Activated naive CD8-positive, alpha-beta T cell treated with anti-CD3 and anti-CD28 coated beads for 36 hours (primary cell): ENCODE results near the gene NECAP2. TPM values are rescaled to one million over a fixed set of nuclear protein-coding genes. Genes with fewer than 3 reads are reported as not detected.

Experiments
- DNase-seq: peaks from one replicate; pipeline ENCODE4 v3.0.0; 2021
- H3K27ac Mint-ChIP-seq: one replicate; pipeline ENCODE4 v1.8.0; 2022; ENCODE audit warnings: mild to moderate bottlenecking, moderate library complexity, mixed read lengths
- H3K27me3 Mint-ChIP-seq: one replicate; pipeline ENCODE4 v1.8.0; 2022; ENCODE audit warnings: mild to moderate bottlenecking, mixed read lengths
- H3K36me3 Mint-ChIP-seq: one replicate; pipeline ENCODE4 v1.8.0; 2021; ENCODE audit warnings: mild to moderate bottlenecking, mixed read lengths
- H3K4me1 Mint-ChIP-seq: one replicate; pipeline ENCODE4 v1.8.0; 2021; ENCODE audit warnings: mixed read lengths
- H3K4me3 Mint-ChIP-seq: one replicate; pipeline ENCODE4 v1.8.0; 2022; ENCODE audit warnings: mild to moderate bottlenecking, moderate library complexity, mixed read lengths
- H3K9me3 Mint-ChIP-seq: one replicate; pipeline ENCODE4 v1.8.0; 2022; ENCODE audit warnings: mixed read lengths
- total RNA-seq, 2 experiments: library from RNA; stranded (reverse); gene quantifications; one replicate each; pipeline ENCODE4 v1.2.3, GENCODE V29; 2021

NECAP2 gene
- total RNA-seq, 2 experiments from 2014 or later: 52.5 to 54.9 TPM

GRCh38 chr1:16418823-16419425, 21.6 kb upstream of the NECAP2 start:
- Mint-ChIP-seq H3K4me1 (peaks cover 31% of the 10 kb centered on the region), H3K4me3 (no peak overlapping the region), H3K27me3 (no peaks in the 10 kb centered on the region), H3K36me3 (peaks cover 5% of the 10 kb centered on the region), H3K9me3 (peaks cover 3% of the 10 kb centered on the region), H3K27ac (peak overlapping the region; percentile 55)
- DNase-seq: peak; percentile 29

- peaks cover 5% of the 10 kb centered on the region for H3K36me3 Mint-ChIP-seq
- H3K4me3 Mint-ChIP-seq: peak overlapping the region; percentile 26
- peak overlapping the region; percentile 79 for H3K27ac Mint-ChIP-seq
- H3K27me3 Mint-ChIP-seq: no peaks in the 10 kb centered on the region
- H3K4me1 Mint-ChIP-seq: peaks cover 31% of the 10 kb centered on the region
- DNase-seq: peak; percentile 76
- peaks cover 3% of the 10 kb centered on the region for H3K9me3 Mint-ChIP-seq
Observed at GRCh38 chr1:16420424-16421118, 20.0 kb upstream of the NECAP2 start.

- Mint-ChIP-seq H3K36me3 (peaks cover 5% of the 10 kb centered on the region), H3K9me3 (peaks cover 3% of the 10 kb centered on the region), H3K4me3 (peak overlapping the region; percentile 26), H3K27ac (peak overlapping the region; percentile 79), H3K4me1 (peaks cover 31% of the 10 kb centered on the region), H3K27me3 (no peaks in the 10 kb centered on the region)
- no peak for DNase-seq
Observed at GRCh38 chr1:16421201-16421600, 19.3 kb upstream of the NECAP2 start.

- H3K4me3 Mint-ChIP-seq: no peak overlapping the region
- no peaks in the 10 kb centered on the region for H3K27me3 Mint-ChIP-seq
- H3K4me1 Mint-ChIP-seq: peaks cover 31% of the 10 kb centered on the region
- DNase-seq: no peak
- no peak overlapping the region for H3K27ac Mint-ChIP-seq
- peaks cover 5% of the 10 kb centered on the region for H3K36me3 Mint-ChIP-seq
- H3K9me3 Mint-ChIP-seq: peaks cover 3% of the 10 kb centered on the region
Observed at GRCh38 chr1:16422041-16422440, 18.5 kb upstream of the NECAP2 start.

GRCh38 chr1:16425125-16426025, 15.1 kb upstream of the NECAP2 start:
- Mint-ChIP-seq H3K4me1 (peaks cover 13% of the 10 kb centered on the region), H3K9me3 (no peaks in the 10 kb centered on the region), H3K27ac (no peak overlapping the region), H3K4me3 (no peak overlapping the region), H3K36me3 (no peaks in the 10 kb centered on the region), H3K27me3 (no peaks in the 10 kb centered on the region)
- DNase-seq: no peak

GRCh38 chr1:16430606-16431005, 9.9 kb upstream of the NECAP2 start:
- Mint-ChIP-seq H3K4me3 (no peak overlapping the region), H3K4me1 (no peaks in the 10 kb centered on the region), H3K9me3 (no peaks in the 10 kb centered on the region), H3K27me3 (no peaks in the 10 kb centered on the region), H3K27ac (no peak overlapping the region), H3K36me3 (no peaks in the 10 kb centered on the region)
- no peak for DNase-seq

- Mint-ChIP-seq H3K9me3 (no peaks in the 10 kb centered on the region), H3K36me3 (no peaks in the 10 kb centered on the region), H3K27me3 (no peaks in the 10 kb centered on the region), H3K4me1 (no peaks in the 10 kb centered on the region), H3K4me3 (no peak overlapping the region), H3K27ac (no peak overlapping the region)
- DNase-seq: no peak
Observed at GRCh38 chr1:16433030-16433429, 7.5 kb upstream of the NECAP2 start.

- Mint-ChIP-seq H3K27ac (no peak overlapping the region), H3K27me3 (no peaks in the 10 kb centered on the region), H3K9me3 (no peaks in the 10 kb centered on the region), H3K4me3 (no peak overlapping the region), H3K4me1 (no peaks in the 10 kb centered on the region), H3K36me3 (no peaks in the 10 kb centered on the region)
- no peak for DNase-seq
Observed at GRCh38 chr1:16434007-16434406, 6.5 kb upstream of the NECAP2 start.

- Mint-ChIP-seq H3K4me1 (no peaks in the 10 kb centered on the region), H3K36me3 (no peaks in the 10 kb centered on the region), H3K27ac (no peak overlapping the region), H3K4me3 (no peak overlapping the region), H3K9me3 (no peaks in the 10 kb centered on the region), H3K27me3 (no peaks in the 10 kb centered on the region)
- no peak for DNase-seq
Observed at GRCh38 chr1:16434501-16434900, 6.0 kb upstream of the NECAP2 start.

- Mint-ChIP-seq H3K4me1 (peaks cover 12% of the 10 kb centered on the region), H3K27me3 (no peaks in the 10 kb centered on the region), H3K4me3 (no peak within 1 kb of the TSS), H3K36me3 (peaks cover 3% of the 10 kb centered on the region), H3K9me3 (no peaks in the 10 kb centered on the region), H3K27ac (no peak within 1 kb of the TSS)
- DNase-seq: peak; percentile 18
Observed at GRCh38 chr1:16436946-16437474, 3.5 kb upstream of the NECAP2 start, which contains the start of gene SPATA21. TSS of gene SPATA21 (minus strand) at chr1:16437424. CDS start at chr1:16431371, 6,053 bp downstream.

- no peaks in the 10 kb centered on the region for H3K9me3 Mint-ChIP-seq
- no peaks in the 10 kb centered on the region for H3K27me3 Mint-ChIP-seq
- H3K4me3 Mint-ChIP-seq: no peak overlapping the region
- DNase-seq: no peak
- H3K36me3 Mint-ChIP-seq: peaks cover 3% of the 10 kb centered on the region
- no peak overlapping the region for H3K27ac Mint-ChIP-seq
- peaks cover 23% of the 10 kb centered on the region for H3K4me1 Mint-ChIP-seq
Observed at GRCh38 chr1:16438516-16438915, 2.0 kb upstream of the NECAP2 start.

GRCh38 chr1:16438924-16439323, 1.6 kb upstream of the NECAP2 start:
- Mint-ChIP-seq H3K9me3 (no peaks in the 10 kb centered on the region), H3K4me1 (peaks cover 23% of the 10 kb centered on the region), H3K27ac (no peak overlapping the region), H3K4me3 (no peak overlapping the region), H3K36me3 (peaks cover 3% of the 10 kb centered on the region), H3K27me3 (no peaks in the 10 kb centered on the region)
- no peak for DNase-seq

- H3K27ac Mint-ChIP-seq: peak overlapping the region; percentile 93
- peaks cover 6% of the 10 kb centered on the region for H3K36me3 Mint-ChIP-seq
- no peak for DNase-seq
- peak overlapping the region; percentile 96 for H3K4me3 Mint-ChIP-seq
- H3K9me3 Mint-ChIP-seq: no peaks in the 10 kb centered on the region
- H3K4me1 Mint-ChIP-seq: peaks cover 25% of the 10 kb centered on the region
- H3K27me3 Mint-ChIP-seq: no peaks in the 10 kb centered on the region
Observed at GRCh38 chr1:16440131-16440469, 424 bp upstream of the NECAP2 start.

GRCh38 chr1:16441282-16441665, 750 bp downstream of the NECAP2 start:
- H3K27me3 Mint-ChIP-seq: no peaks in the 10 kb centered on the region
- no peak for DNase-seq
- H3K4me3 Mint-ChIP-seq: peak overlapping the region; percentile 96
- no peaks in the 10 kb centered on the region for H3K9me3 Mint-ChIP-seq
- H3K27ac Mint-ChIP-seq: peak overlapping the region; percentile 93
- peaks cover 25% of the 10 kb centered on the region for H3K4me1 Mint-ChIP-seq
- peaks cover 6% of the 10 kb centered on the region for H3K36me3 Mint-ChIP-seq

- peak overlapping the region; percentile 65 for H3K27ac Mint-ChIP-seq
- no peak for DNase-seq
- H3K9me3 Mint-ChIP-seq: no peaks in the 10 kb centered on the region
- peaks cover 6% of the 10 kb centered on the region for H3K36me3 Mint-ChIP-seq
- H3K4me1 Mint-ChIP-seq: peaks cover 25% of the 10 kb centered on the region
- H3K4me3 Mint-ChIP-seq: peak overlapping the region; percentile 96
- H3K27me3 Mint-ChIP-seq: no peaks in the 10 kb centered on the region
Observed at GRCh38 chr1:16442265-16442664, 1.7 kb downstream of the NECAP2 start.
